Suprapubic skin (tissue), 4 donors: ENCODE measurements around the gene LHX5. TPM values are rescaled to one million over a fixed set of nuclear protein-coding genes. Genes with fewer than 3 reads are reported as not detected.

Experiments used
- DNase-seq, 2 donors: peaks; one replicate each; pipeline ENCODE4 v3.0.0-alpha.2; 2019; ENCODE audit warnings: low spot score in 2 of 2
- H3K27ac ChIP-seq: fragments of 200-600 bp; sonication (generic); one replicate; pipeline ENCODE4 v1.5.1; 2019
- H3K27me3 ChIP-seq: fragments of 200-600 bp; sonication (generic); one replicate; pipeline ENCODE4 v1.5.1; 2019
- H3K36me3 ChIP-seq: fragments of 200-600 bp; sonication (generic); one replicate; pipeline ENCODE4 v1.5.1; 2019
- H3K4me1 ChIP-seq: fragments of 200-600 bp; sonication (generic); one replicate; pipeline ENCODE4 v1.5.1; 2019
- H3K4me3 ChIP-seq: fragments of 200-600 bp; sonication (generic); one replicate; pipeline ENCODE4 v1.5.1; 2019; ENCODE audit warnings: mild to moderate bottlenecking
- H3K9me3 ChIP-seq: fragments of 200-600 bp; sonication (generic); one replicate; pipeline ENCODE4 v1.5.1; 2019
- CTCF ChIP-seq, 2 donors: fragments of 200-600 bp in 1 of 2; fragments of 450-650 bp in 1 of 2; sonication (generic) in 1 of 2; IDR thresholded peaks; one replicate each; pipeline ENCODE4 v1.5.1; 2016 to 2019; ENCODE audit warnings: antibody characterized with exemption in 2 of 2, mild to moderate bottlenecking in 1 of 2, moderate library complexity in 1 of 2
- EP300 ChIP-seq: sonication (generic); formaldehyde crosslinking; IDR thresholded peaks from one replicate; pipeline ENCODE4 v1.6.1; 2017; ENCODE audit warnings: antibody characterized with exemption
- POLR2A ChIP-seq, 2 donors: fragments of 450-650 bp; IDR thresholded peaks; one replicate each; pipeline ENCODE4 v1.6.1; 2017; ENCODE audit warnings: antibody characterized with exemption in 2 of 2, mild to moderate bottlenecking in 2 of 2, moderate library complexity in 2 of 2
- POLR2AphosphoS5 ChIP-seq, 3 donors: sonication (generic); formaldehyde crosslinking; IDR thresholded peaks; one replicate each; pipeline ENCODE4 v1.6.1; 2017; ENCODE audit warnings: antibody characterized with exemption in 3 of 3
- WGBS: methylation state at CpG from one replicate; pipeline ENCODE4 v1.1.5; 2018; 5-methylcytosine and 5-hydroxymethylcytosine counted together
- total RNA-seq, 4 donors: library from RNA; depleted of rRNA; stranded (reverse); fragments of >200 nt; gene quantifications; one replicate each; pipeline ENCODE4 v1.1.0, GENCODE V29; 2016

The LHX5 gene
- total RNA-seq, 4 donors from 2014 or later: not detected

DNA sequence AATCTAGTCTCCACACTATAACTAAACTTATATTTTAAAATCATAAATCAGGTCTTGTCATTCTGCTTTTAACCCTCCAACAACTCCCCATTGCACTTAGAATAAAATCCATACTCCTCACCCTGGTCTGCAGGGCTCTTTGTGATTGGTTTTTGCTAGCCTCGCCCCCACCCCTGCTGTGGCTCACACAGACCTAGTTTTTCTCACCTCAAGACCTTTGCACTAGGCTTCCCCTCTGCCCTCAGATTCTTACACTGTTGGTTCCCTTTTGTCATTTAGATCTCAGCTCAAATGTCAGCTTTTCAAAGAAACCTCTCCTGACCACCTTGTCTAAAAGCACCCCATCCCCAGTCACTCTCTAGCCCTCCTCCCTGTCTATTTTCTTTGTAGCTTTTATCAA lies 10.7 kb upstream of the LHX5 start:
- no peak for TF ChIP-seq POLR2AphosphoS5 (IDR thresholded peaks at IDR 0.05)
- no peak for TF ChIP-seq CTCF (IDR thresholded peaks at IDR 0.05)
- TF ChIP-seq EP300: no peak
- no peak for TF ChIP-seq POLR2A (IDR thresholded peaks at IDR 0.05)
- DNase-seq: no peak

DNA sequence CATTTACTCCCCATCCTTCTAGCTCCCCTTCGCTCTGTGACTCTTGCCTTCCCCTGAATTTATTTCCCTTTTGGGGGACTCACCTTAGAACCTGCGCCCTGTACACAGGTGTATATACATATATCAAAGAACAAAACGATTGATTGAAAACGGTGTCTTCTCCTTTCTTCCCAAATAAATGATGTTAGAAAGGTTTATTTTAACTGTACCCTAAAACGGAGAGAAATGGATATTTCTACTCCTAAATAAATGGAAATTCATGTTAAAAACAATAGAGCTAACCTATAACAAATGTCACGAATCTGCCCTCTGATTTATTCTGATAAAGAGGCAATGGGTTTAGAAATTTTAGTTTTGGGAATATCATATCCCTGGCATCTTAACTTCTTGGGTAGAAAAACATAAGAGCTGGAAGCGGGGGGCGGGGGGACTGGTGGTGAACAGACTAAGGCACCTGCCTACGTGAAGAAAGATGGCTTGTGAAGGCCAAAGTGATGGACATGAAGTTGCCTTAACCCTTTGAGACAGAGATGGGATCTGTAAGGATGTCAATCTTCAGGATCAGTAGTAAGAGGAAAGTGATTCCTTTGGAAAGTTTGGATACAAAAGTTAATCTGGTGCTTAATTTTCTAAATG lies 8.8 kb upstream of the LHX5 start:
- DNase-seq: no peak
- H3K27ac ChIP-seq: no peak overlapping the region
- H3K9me3 ChIP-seq: no peaks in the 10 kb centered on the region
- WGBS: 19% methylated on average over 9 of the region's 9 CpGs
- peaks cover 99% of the 10 kb centered on the region for H3K27me3 ChIP-seq
- H3K4me1 ChIP-seq: no peaks in the 10 kb centered on the region
- TF ChIP-seq CTCF (IDR thresholded peaks at IDR 0.05): no peak
- no peak for TF ChIP-seq EP300
- TF ChIP-seq POLR2A (IDR thresholded peaks at IDR 0.05): no peak
- no peak for TF ChIP-seq POLR2AphosphoS5 (IDR thresholded peaks at IDR 0.05)
- no peak overlapping the region for H3K4me3 ChIP-seq
- no peaks in the 10 kb centered on the region for H3K36me3 ChIP-seq

More for the DNA sequence above, 10.7 kb upstream of the LHX5 start:
- Histone ChIP-seq H3K4me1 (no peaks in the 10 kb centered on the region), H3K36me3 (no peaks in the 10 kb centered on the region), H3K27ac (no peak overlapping the region), H3K9me3 (no peaks in the 10 kb centered on the region), H3K27me3 (peaks cover 92% of the 10 kb centered on the region), H3K4me3 (no peak overlapping the region)
- 8% methylated on average over 1 of the region's 1 CpG for WGBS

DNA sequence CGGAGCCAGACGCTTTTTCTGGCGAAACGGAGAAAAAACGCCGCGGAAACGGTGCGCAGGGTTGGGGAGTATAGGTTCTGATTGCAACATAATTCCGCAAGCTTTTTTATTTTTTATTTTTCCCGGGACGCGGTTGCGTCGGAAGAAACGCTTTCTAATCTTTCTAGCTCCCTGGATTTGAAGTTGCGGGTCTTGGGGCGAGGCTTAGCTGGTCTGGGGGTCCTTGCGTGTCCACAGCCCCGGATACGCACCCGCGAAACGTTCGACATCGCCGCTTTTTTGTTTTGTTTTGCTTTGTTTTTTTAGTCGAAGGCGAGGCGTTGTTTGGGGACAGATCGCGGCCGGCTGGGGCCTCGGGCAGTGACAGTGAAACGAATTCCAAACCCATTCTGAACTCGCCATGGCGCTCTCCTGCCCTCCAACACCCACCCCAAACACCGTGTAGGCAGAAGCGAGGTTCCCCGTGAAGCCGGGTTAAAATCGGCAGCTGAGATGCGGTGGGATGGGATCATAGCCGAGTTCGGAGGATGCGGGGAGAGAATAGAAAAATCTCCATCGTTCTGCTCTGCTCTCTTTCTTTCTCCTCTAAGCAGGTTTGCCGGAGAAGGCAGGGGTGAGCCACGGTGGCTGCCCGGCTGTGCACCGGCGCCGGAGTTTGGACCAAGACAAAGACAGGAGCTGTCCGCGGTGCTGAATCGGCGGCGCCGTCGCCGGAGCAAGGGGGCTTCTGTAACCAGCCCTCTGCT lies 8.1 kb upstream of the LHX5 start:
- DNase-seq: no peak
- TF ChIP-seq POLR2AphosphoS5 (IDR thresholded peaks at IDR 0.05) (no peak), POLR2A (IDR thresholded peaks at IDR 0.05) (no peak), CTCF (IDR thresholded peaks at IDR 0.05) (no peak), EP300 (no peak)
- no peak overlapping the region for H3K4me3 ChIP-seq
- no peaks in the 10 kb centered on the region for H3K4me1 ChIP-seq
- H3K27ac ChIP-seq: no peak overlapping the region
- 6% methylated on average over 58 of the region's 61 CpGs for WGBS
- H3K27me3 ChIP-seq: peaks cover 99% of the 10 kb centered on the region
- H3K9me3 ChIP-seq: no peaks in the 10 kb centered on the region
- no peaks in the 10 kb centered on the region for H3K36me3 ChIP-seq

DNA sequence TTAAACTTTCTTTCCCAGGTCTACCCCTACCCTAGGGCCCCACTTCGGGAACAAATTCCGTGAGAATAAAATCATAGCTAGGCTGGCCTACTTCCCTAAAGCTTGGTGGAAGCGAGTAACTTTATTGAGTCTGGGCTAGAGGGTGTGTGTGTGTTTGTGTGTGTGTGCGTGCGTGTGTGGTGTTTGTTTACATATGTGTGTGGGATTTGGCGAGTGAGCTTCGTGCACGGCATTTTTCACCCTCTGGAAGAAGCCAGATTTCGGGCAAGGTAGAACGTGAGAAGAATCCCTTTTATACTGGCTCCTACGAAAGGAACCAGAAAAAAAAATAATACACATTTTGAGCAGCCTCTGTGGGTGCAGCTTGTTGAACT lies 7.5 kb upstream of the LHX5 start:
- Histone ChIP-seq H3K9me3 (no peaks in the 10 kb centered on the region), H3K4me1 (no peaks in the 10 kb centered on the region), H3K36me3 (no peaks in the 10 kb centered on the region), H3K27ac (no peak overlapping the region), H3K27me3 (peaks cover 99% of the 10 kb centered on the region), H3K4me3 (no peak overlapping the region)
- no peak for DNase-seq
- 4% methylated on average over 11 of the region's 11 CpGs for WGBS
- TF ChIP-seq POLR2A (IDR thresholded peaks at IDR 0.05) (no peak), CTCF (IDR thresholded peaks at IDR 0.05) (no peak), EP300 (no peak), POLR2AphosphoS5 (IDR thresholded peaks at IDR 0.05) (no peak)

DNA sequence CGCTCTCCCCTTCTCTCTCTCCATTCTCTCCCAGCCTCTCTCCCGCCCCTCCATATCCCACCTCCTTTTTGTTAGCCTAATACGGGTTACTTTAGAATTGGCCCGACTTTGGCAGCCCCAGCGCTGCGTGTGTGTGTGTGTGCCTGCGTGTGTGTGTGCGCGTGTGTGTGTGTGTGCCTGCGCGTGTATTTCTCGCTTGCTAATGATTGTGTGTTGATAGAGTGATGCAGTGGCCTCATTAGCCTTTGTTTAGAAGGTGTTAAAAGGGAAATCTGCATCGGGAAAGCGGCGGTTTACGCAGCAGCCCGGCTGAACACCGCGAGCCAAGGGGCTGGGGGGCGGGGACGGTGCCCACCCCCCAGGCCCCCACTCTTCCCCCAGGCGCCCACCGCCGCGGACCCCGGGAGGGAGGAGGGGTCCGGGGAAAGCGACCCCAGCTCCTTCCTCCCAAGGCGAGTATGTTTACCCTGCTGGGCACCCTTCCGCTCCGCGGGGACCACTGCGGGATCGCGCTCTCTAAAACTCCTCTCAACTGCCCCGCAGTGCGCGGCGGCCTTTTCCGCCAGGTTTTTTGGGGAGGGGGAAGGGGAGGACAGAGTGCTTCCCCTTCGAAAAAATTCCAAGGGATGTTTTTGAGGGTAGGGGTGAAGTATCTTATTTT lies 6.8 kb upstream of the LHX5 start:
- no peaks in the 10 kb centered on the region for H3K36me3 ChIP-seq
- no peak for DNase-seq
- H3K27ac ChIP-seq: no peak overlapping the region
- TF ChIP-seq CTCF (IDR thresholded peaks at IDR 0.05) (no peak), POLR2AphosphoS5 (IDR thresholded peaks at IDR 0.05) (no peak), POLR2A (IDR thresholded peaks at IDR 0.05) (no peak), EP300 (no peak)
- H3K4me1 ChIP-seq: no peaks in the 10 kb centered on the region
- no peaks in the 10 kb centered on the region for H3K9me3 ChIP-seq
- H3K27me3 ChIP-seq: peaks cover 99% of the 10 kb centered on the region
- no peak overlapping the region for H3K4me3 ChIP-seq
- 3% methylated on average over 17 of the region's 41 CpGs for WGBS
